Kidney (tissue), 14 donors: ENCODE results near the gene GMEB2. TPM values are rescaled to one million over a fixed set of nuclear protein-coding genes. Genes with fewer than 3 reads are reported as not detected.

ENCODE experiments used
- DNase-seq, 5 donors: peaks; one replicate each; pipeline ENCODE4 v3.0.0-alpha.2; 2013 to 2020
- FAIRE-seq: peaks from 2 replicates; lab custom pipeline; 2012; peaks lifted over from hg19 to GRCh38; lab: Jason Lieb, UNC
- H3K27ac ChIP-seq, 2 donors: one replicate each; pipeline ENCODE4 v1.7.0; 2013; ENCODE audit warnings: low read depth in 2 of 2, low read length in 2 of 2, inconsistent platforms in 1 of 2
- H3K27me3 ChIP-seq: one replicate; pipeline ENCODE4 v1.7.1; 2013; ENCODE audit warnings: low read length, inconsistent platforms; ENCODE audit not compliant: control insufficient read depth, insufficient read depth
- H3K36me3 ChIP-seq, 3 donors: one replicate each; pipeline versions ENCODE4 v1.7.0 to v1.7.1; 2013; ENCODE audit warnings: low read length in 3 of 3, control low read depth in 1 of 3, inconsistent platforms in 1 of 3; ENCODE audit not compliant: insufficient read depth in 3 of 3, control insufficient read depth in 2 of 3
- H3K4me1 ChIP-seq, 3 donors: one replicate each; pipeline versions ENCODE4 v1.7.0 to v1.7.1; 2013; ENCODE audit warnings: low read length in 3 of 3, inconsistent platforms in 1 of 3, low read depth in 1 of 3; ENCODE audit not compliant: control insufficient read depth in 2 of 3, insufficient read depth in 2 of 3
- H3K4me3 ChIP-seq, 3 donors: one replicate each; pipeline versions ENCODE4 v1.7.0 to v1.8.1; 2013; ENCODE audit warnings: low read length in 3 of 3, control low read depth in 1 of 3, inconsistent platforms in 1 of 3
- H3K9ac ChIP-seq, 3 donors: one replicate each; pipeline versions ENCODE4 v1.7.0 to v1.7.1; 2013; ENCODE audit warnings: low read length in 3 of 3, control low read depth in 1 of 3, inconsistent platforms in 1 of 3
- H3K9me3 ChIP-seq, 3 donors: one replicate each; pipeline versions ENCODE4 v1.7.0 to v1.7.1; 2013; ENCODE audit warnings: low read length in 3 of 3, control low read depth in 1 of 3, inconsistent platforms in 1 of 3; ENCODE audit not compliant: control insufficient read depth in 2 of 3, insufficient read depth in 1 of 3
- intact Hi-C: fragments of 100-400 bp; cut with DNase I; formaldehyde crosslinking; loops from one replicate; pipeline ENCODE4 v1.11.1; 2022
- polyA plus RNA-seq: library from polyadenylated mRNA; stranded (reverse); fragments of 350-450 nt; fragmentation: Illumina TruSeq; extraction: RNeasy Lipid Tissue Mini Kit (QIAGEN cat#74804); gene quantifications from one replicate; pipeline ENCODE4 v1.2.3, GENCODE V29; 2014; ENCODE audit warnings: low read depth, low replicate concordance; ENCODE audit not compliant: insufficient read depth
- total RNA-seq: library from RNA; stranded (reverse); fragmentation: NEBNext Ultra II Directional; extraction: Animal tissue kit (Norgen Biotek cat#: 25700); gene quantifications from one replicate; pipeline ENCODE4 v1.2.1, GENCODE V29; 2021
- TF ChIP-seq, protein P1 (sequence below): IDR thresholded peaks from 3 replicates; pipeline ENCODE4 v1.5.1; 2012; ENCODE audit warnings: mild to moderate bottlenecking, moderate library complexity, borderline replicate concordance; ENCODE audit not compliant: insufficient read depth; ENCODE audit errors: extremely low read depth
- donor health status: control.
- donor health status: control.
- donor health status: control.
- donor health status: control.
- donor health status: control.
- donor health status: DM: yes; HTN: yes; CAD: no.
- donor health status: Normal renal cell carcinoma (clear cell type).

Gene GMEB2
- total and polyA plus RNA-seq, 2 donors from 2014 or later = 6.1 to 13.4 TPM

- intact Hi-C loops = no loop called here
Measured at GRCh38 chr20:63540417-63541186, 86.3 kb downstream of the GMEB2 start.

DNA sequence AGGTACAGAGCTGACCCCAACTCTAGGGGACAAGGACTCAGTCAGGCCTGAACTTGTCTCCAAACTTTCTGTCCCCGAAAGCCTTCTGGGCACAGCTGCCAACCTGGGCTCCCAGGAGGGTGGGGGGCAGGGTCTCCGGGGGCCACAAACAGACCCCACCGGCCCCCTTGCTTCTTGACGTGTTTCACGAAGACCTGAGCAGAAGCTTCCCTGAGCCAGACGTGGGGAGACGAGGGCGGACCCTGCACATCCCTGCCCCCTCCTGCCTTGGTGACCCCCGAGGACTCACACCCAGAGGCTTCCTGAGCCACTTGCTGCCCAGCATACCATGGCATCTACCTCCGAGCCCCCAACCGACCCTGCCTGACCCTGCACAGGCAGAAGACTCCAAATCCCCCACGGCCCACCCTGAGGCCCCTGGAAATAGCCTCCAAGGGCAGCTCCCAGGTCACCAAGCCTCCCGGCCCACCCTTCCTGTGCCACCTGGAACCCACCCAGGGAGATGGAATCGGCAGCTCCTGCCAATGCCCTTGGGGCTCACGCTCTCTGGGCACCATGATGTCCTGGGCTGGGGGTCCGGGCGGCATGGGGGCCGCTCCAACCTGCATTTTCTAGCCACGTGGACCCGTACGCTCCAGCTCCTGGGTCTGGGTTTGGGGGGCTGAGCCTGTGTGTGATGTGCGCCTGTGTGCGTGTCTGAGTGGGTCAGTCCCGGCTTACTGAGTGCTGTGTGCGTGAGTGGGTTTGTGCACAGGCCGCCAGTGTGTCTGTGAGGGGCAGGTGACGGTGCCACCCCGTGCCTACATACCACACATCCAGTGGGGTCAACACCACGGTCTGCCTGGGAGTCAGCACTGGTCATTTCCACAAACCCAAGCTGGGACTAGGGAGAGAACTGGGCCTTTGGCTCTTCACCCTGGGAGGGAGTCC, 87.2 kb downstream of the GMEB2 start:
- DNase-seq (no peak), FAIRE-seq (no peak)
- H3K27me3 ChIP-seq = no peaks in the 10 kb centered on the region
- H3K36me3 ChIP-seq = no peaks in the 10 kb centered on the region
- no peak overlapping the region for H3K4me3 ChIP-seq
- intact Hi-C loops = loop anchor here (5.0 kb wide), 1 partner anchor 438 kb away; the partner anchor contains the start of gene SAMD10
- no peaks in the 10 kb centered on the region for H3K9me3 ChIP-seq
- peaks cover 0 to 4% (median 0%) of the 10 kb centered on the region in 3 donors for H3K4me1 ChIP-seq
- TF ChIP-seq, protein P1, sequence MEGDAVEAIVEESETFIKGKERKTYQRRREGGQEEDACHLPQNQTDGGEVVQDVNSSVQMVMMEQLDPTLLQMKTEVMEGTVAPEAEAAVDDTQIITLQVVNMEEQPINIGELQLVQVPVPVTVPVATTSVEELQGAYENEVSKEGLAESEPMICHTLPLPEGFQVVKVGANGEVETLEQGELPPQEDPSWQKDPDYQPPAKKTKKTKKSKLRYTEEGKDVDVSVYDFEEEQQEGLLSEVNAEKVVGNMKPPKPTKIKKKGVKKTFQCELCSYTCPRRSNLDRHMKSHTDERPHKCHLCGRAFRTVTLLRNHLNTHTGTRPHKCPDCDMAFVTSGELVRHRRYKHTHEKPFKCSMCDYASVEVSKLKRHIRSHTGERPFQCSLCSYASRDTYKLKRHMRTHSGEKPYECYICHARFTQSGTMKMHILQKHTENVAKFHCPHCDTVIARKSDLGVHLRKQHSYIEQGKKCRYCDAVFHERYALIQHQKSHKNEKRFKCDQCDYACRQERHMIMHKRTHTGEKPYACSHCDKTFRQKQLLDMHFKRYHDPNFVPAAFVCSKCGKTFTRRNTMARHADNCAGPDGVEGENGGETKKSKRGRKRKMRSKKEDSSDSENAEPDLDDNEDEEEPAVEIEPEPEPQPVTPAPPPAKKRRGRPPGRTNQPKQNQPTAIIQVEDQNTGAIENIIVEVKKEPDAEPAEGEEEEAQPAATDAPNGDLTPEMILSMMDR = no peak
- H3K27ac ChIP-seq = no peak overlapping the region
- H3K9ac ChIP-seq = no peak overlapping the region

More at GRCh38 chr20:63540417-63541186, 86.3 kb downstream of the GMEB2 start:
- H3K36me3 ChIP-seq = no peaks in the 10 kb centered on the region
- no peaks in the 10 kb centered on the region for H3K9me3 ChIP-seq
- no peak overlapping the region for H3K27ac ChIP-seq
- H3K27me3 ChIP-seq = no peaks in the 10 kb centered on the region
- no peak for FAIRE-seq
- TF ChIP-seq, protein P1 = no peak
- H3K9ac ChIP-seq = no peak overlapping the region
- peaks cover 0 to 4% (median 0%) of the 10 kb centered on the region in 3 donors for H3K4me1 ChIP-seq
- peak in 1 of 5 donors; percentile 48 for DNase-seq
- no peak overlapping the region for H3K4me3 ChIP-seq

DNA sequence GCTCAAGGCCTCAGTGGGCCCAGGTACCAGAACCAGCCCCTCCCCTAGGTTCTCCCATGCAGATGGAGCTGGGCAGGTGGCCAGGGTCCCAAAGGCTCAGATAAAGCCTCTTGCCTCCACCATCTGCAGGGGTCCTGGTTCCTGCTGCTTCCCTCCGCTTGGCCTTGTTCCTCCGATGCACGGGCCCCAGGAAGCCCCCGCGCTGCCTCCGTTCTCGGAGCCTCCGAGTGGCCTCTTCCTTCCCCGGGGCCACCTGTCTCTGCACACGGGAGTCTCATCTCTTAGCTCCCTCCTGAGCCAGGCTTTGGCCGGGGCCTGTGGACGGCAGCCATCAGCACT, 87.8 kb downstream of the GMEB2 start:
- H3K27me3 ChIP-seq = no peaks in the 10 kb centered on the region
- peaks cover 0 to 4% (median 0%) of the 10 kb centered on the region in 3 donors for H3K4me1 ChIP-seq
- H3K36me3 ChIP-seq = no peaks in the 10 kb centered on the region
- H3K27ac ChIP-seq = no peak overlapping the region
- TF ChIP-seq, protein P1 = no peak
- intact Hi-C loops = loop anchor here (5.0 kb wide), 1 partner anchor 438 kb away; the partner anchor contains the start of gene SAMD10
- H3K9me3 ChIP-seq = no peaks in the 10 kb centered on the region
- no peak overlapping the region for H3K4me3 ChIP-seq
- H3K9ac ChIP-seq = no peak overlapping the region
- FAIRE-seq (no peak), DNase-seq (peak in 1 of 5 donors; percentile 73)
